A549 (cell line): ENCODE measurements around the gene TBX1.

Source experiments
- CHD4 ChIP-seq: fragments of 200-600 bp; sonication (generic); IDR thresholded peaks from 2 replicates; pipeline ENCODE4 v1.6.1; 2016; ENCODE audit warnings: antibody characterized with exemption, mild to moderate bottlenecking, borderline replicate concordance
- HDAC2 ChIP-seq: fragments of 200-600 bp; sonication (generic); IDR thresholded peaks from 2 replicates; pipeline ENCODE4 v1.6.1; 2016
- NFE2L2 ChIP-seq: fragments of 150-350 bp; conservative IDR thresholded peaks from 2 replicates; pipeline ENCODE4 v1.6.1; 2014; ENCODE audit warnings: low read length
- POLR2A ChIP-seq: IDR thresholded peaks from 2 replicates; pipeline ENCODE4 v1.6.1; 2012; ENCODE audit warnings: mild to moderate bottlenecking, low read length
- USF2 ChIP-seq: fragments of 450-650 bp; IDR thresholded peaks from 2 replicates; pipeline ENCODE4 v1.6.1; 2014; ENCODE audit warnings: antibody characterized with exemption

- no peak for TF ChIP-seq USF2
- TF ChIP-seq CHD4 = no peak
- TF ChIP-seq NFE2L2 = no peak
- TF ChIP-seq HDAC2 = no peak
- no peak for TF ChIP-seq POLR2A
These were observed 25.1 kb downstream of the TBX1 start for GRCh38 chr22:19785461-19786263.
